Cortex of kidney (tissue), 1 donor: ENCODE measurements around the gene DND1.
"Not testable (repeated sequence)": the region's sequence is repeated elsewhere in the genome, so short reads cannot be mapped to it uniquely, and the experiment has no call there.

ENCODE experiments used
- DNase-seq: peaks from one replicate; lab custom pipeline; 2025; lab: John Stamatoyannopoulos, UW

Gene DND1

GRCh38 chr5:140630292-140631035 is 42.9 kb downstream of the DND1 start:
- no peak for DNase-seq

- DNase-seq, result no peak
Observed at GRCh38 chr5:140628711-140629110, 44.7 kb downstream of the DND1 start.

GRCh38 chr5:140627972-140628371 is 45.4 kb downstream of the DND1 start:
- no peak for DNase-seq

- DNase-seq, result not testable (repeated sequence)
Observed at GRCh38 chr5:140624886-140625285, 48.5 kb downstream of the DND1 start.

GRCh38 chr5:140623061-140623460 is 50.3 kb downstream of the DND1 start:
- not testable (repeated sequence) for DNase-seq

GRCh38 chr5:140622301-140622700 is 51.1 kb downstream of the DND1 start:
- DNase-seq, result no peak
